ENCODE data around the gene ATF7.

Gene ATF7

DNA sequence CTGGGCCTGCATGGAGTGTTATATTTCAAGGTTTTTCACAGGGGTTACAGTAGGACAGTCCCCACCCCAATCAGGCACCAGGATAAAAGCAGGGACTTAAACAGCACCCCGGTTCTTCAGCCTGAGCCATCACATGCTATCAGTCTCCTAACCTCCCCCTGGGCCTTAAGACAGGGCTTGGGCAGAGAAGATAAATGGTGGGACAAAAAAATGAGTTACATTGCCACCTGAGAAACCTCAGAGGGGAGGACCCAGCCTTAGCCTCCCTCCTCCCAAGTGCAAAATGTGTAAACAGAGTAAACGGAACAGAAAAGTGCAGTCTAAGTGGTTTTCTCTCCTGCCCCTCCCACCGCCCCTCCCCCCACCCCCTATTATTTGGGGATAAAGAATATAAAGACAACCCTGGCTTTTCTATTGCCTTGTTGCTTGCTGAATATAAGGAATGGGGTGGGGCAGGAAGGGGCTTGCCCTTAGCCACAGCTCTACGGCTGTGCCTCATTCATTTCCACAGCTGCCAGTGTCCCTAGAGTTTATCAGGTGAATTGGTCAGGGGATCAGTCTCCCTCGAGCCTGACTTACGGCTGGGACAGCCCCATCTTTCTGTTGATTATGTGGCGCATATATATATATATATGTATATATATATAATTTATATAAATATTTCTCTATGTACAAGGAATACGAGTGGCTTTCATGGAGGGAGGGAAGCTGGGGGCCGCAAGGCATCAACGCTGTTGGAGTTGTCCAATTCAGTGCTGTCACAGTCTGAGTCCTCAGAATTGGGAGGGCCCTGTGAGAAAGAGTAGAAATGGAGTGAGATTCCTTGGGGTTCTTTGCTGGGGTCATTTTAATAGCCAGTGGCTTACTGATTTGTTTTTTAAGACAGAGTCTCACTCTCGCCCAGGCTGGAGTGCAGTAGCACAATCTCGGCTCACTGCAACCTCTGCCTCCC, 145.4 kb downstream of the ATF7 start:
- DNase-seq: no peak

DNA sequence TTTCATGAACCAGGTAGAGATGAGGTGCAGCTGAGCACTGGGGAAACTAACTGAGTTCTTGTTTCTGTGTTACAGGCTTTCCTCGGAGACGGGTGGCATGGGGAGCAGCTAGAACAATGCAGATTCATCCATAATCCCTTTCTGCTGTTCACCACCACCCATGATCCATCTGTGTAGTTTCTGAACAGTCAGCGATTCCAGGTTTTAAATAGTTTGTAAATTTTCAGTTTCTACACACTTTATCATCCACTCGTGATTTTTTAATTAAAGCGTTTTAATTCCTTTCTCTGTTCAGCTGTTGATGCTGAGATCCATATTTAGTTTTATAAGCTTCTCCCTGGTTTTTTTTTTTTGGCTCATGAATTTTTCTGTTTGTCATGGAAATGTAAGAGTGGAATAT, 146.9 kb downstream of the ATF7 start:
- no peak for DNase-seq

DNA sequence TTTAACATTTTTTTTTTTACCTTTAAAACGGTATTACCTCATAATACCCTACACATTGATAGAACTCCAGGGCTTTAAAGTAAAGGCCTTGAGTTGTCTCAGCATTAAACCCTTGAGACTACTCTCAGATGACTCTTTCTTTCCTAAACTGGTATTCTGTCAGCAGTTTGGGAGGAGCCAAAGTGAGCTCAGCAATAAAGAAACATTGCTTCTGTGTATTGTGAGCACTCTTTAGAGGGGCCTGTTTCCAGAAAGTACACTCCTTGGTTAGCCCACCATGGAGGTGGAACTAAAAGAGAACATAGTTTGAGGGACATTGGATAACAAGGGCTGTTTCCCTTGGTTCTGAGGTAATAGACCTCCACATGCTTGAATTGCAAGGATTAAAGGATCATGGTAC, 147.3 kb downstream of the ATF7 start:
- DNase-seq: no peak

DNA sequence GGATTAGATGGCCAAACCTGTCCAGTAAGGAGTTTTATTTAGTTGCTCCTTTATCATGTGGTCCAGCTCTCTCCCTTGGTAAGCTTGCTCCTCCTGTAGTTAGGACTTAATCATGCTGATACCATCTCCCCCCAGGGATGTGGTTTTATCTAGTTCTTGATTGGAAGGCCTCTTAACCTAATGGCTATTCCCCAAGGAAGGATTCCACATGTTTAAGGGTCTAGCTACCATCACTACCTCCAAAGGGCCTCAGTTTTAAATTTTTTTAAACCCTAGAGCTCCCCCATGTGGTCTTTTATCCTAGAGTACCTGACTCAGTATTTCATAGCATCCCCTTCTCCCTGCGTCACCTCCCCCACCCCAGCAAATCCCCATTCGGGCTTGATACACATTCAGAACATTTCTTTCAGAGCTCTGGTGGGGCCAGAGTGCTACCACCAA, 149.4 kb downstream of the ATF7 start:
- no peak for DNase-seq

DNA sequence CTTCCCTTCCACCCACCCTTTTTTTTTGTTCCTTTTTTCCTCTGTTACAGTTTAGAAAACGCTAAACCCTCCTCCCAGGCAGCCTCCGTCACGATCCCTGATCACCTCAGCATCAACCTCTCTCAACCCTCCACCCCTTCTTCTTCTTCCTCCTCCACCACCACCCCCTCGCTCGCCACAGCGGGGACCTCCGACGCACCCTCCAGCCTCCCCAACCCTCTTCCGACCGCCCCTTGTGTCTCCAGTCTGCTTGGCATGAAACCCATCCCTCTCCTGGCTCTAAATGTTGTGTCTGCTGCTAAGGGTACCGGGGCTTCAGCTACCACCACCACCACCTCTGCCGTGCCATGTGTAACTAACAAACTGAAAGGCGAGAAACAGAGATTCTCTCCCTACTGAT, 151.4 kb downstream of the ATF7 start:
- no peak for DNase-seq

DNA sequence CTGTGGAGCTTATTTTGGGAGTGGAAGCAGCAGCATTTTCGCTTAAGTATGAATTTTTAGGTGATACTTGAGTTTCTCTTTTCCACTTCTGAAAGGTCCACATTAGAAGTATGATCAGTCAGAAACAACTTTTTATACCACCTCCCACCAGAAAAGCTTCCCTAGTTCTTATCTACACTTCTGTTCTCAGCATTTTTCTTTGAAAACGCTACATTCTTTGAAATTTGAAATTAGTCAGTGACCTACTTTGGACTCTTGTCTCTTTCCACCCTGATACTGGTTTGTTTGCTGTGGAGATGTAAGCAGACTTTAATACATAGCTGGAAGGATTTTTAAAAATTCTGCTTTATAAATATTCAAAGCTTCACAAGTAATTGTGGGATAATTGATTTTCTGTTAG, 152.1 kb downstream of the ATF7 start:
- DNase-seq: no peak

DNA sequence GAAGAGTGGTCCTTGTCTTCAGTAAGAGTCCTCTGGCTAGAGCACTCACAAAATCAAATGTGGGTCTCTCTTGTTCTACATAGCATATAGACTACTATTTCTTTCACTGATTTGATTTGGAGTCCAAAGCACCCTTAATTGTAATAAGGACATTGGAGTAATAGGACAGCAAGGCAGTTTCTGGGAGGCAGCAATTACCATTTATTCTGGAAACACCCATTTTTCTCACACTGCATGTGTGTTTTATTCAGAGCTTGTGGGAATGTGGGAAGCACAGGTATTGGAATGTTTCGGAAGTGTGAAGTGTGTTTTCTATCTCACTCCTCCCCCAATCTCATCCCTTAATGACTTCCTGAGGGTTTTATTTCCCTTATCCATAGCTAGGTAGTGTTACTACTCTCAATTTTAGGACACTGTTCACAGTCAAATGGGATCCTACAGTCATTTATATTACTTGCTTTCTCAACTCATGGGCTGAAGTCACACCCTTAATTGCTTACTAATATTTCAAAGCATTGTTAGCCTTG, 154.1 kb downstream of the ATF7 start:
- DNase-seq: no peak

DNA sequence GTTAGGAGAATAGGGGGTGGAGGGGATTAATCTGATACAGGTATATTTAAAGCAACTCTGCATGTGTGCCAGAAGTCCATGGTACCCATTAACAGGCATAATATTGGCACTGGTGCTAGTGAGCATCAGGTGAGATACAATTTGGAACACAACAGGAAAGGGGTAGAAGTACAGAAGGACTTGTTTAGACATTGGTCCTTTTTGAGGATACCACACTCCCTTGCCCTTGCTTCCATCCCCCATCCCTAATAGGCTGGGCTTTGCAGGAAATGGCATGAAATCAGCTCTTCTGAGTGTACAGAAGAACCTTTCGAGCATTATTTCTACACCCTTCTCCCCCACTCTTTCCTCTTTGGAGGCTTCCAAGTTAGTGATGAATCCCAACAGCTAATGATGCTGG, 157.9 kb downstream of the ATF7 start:
- DNase-seq: no peak

DNA sequence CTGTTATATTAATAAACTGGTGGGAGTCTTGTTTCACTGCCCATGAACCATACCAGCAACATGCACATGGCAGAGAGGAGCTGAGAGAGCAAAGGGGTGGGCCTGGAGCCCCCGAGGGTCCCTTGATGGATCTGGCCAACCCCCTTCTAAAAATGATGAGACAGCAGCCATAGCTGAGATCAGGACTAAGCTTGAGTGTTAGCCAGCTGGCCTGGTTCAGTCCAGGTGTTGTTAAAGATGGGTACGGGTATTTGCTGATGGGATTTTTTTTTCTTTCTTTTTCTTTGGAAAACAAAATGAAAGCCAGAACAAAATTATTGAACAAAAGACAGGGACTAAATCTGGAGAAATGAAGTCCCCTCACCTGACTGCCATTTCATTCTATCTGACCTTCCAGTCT, 158.3 kb downstream of the ATF7 start:
- DNase-seq: no peak

DNA sequence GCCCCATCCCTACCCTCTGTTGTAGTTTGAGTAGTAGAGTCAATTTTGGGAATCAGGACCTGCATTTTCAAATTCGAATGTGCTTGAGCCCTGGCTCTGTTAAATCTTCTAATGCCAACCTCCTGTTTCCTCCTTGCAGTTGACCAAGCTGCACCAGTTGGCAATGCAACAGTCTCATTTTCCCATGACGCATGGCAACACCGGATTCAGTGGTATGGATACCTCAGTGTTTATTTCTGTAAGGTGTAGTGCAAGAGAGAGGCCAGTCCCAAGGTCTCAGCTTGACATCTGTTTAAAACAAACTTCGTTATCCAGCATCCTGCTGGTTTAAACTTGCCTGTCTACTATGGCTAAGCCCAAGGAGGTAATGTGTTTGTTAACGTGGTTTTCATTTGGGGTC, 159.1 kb downstream of the ATF7 start:
- DNase-seq: no peak

DNA sequence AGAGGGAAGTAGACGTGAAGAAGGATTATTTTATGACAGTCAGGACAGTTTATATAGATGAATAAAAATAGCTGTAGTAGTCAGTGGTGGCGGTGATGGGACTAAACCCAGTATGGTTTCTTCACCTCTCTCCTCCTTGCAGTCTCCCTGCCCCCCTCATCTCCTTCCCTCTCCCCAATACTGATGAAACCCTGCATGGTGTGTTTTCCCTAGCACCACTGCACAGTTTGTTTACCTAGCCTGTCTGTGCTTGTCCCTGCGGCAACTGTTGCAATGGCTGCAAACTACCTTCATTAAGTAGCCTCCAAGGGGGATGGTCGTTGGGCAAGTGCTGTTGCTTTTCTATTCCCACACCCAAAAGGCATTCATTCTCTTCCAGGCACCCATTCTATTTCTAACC, 159.5 kb downstream of the ATF7 start:
- no peak for DNase-seq

DNA sequence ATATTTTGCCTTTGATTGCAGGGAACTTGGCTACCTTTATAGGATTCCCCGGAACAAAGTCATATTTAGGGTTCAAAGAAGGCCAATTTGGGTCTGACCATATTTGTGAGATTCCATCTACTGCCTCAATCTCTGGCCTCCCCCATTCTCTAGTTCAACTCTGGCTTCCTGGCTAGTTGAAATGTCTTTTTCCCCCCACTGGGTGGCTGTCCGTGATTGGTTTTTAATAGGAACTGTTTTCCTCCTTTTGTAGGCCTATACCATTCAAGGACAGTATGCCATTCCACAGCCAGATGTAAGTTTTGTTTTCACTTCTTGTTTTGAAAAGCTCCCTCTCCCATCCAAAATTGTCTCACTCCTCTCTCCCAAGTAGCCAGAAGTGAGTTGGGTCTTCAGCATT, 160.5 kb downstream of the ATF7 start:
- no peak for DNase-seq

DNA sequence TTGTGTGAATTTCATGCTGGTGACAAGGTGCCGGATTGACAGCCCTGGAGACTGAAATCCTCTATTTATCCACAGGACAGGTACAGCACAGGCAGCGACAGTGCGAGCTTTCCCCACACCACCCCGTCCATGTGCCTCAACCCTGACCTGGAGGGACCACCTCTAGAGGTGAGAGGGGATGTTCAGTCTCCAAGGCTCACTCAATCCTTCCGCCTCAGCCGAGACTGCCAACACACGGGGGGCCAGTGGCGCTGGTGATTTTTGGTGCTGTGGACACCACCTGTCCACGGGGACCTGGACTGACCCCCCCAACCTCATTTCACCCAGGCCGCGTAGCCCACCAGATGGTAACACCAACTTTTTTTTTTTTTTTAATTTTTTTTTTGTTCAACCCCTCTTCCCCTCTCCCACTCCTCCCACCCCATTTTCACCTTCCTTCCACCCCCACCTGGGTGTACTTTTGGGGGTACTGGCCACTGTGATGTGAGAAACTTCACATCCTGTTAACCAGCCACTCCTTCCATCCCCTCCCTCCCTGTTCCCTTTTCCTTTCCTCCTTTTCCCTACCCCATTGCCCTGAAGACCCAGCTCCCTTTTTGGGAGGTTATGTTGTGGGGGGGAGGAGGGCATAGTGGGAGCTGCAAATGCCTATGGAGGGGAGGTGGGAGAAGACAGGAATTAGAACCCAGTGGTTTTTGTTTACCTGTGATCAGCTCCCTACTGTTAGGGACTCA, 161.3 kb downstream of the ATF7 start:
- DNase-seq: no peak

DNA sequence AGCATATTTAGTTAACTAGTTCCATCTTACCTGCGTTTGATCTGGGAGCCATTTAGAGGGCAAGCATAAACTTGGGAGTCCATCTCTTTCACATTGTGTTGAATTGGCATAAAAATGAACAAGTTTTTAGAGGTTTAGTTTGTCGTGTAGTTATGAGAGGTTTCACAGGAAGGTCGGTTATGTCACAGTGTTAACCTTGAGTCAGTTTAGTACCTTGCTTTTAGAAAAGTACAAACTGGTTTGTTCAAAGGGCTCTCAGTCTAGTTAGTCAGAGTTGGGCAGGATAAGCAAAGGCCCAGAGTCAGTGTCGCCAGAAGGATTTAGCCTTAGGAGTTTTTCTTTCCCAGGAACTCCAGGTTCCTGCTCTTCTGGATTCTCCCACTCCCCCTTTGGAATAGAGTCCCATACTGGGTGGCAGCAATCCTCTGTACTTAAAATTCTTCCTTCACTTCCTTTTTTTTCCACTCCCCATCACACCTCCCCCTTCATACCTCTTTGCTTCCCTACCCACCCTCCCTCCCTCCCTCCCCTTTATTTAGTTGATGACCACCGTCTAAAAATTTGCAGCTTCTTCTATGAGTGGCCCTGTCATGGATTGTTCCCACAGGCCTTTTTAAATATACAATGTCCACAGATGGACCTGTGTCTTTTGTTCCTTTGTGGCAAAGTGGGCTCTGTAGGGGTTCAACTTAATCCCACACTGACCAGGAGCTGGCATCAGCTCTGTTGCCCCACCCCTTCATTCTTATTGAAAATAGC, 162.2 kb downstream of the ATF7 start:
- DNase-seq: no peak

DNA sequence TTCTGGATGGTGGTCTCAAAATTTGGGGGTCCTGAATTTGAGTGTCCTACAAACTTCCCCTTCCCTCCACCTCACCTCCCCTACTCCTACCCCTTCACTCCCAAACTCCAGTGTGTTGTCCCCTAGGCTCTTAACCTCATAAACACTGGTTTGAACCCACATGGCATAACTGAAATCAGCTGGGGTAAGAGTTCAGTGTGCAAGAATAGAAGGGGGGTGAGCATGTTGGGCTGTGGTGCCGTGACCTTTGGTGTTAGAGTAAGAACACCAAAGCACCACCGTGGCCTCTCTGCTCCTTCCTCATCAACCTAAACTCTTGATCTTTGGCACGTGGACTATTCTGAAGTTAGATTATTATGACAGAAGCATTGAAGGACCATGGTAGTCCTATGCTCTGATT, 163.2 kb downstream of the ATF7 start:
- no peak for DNase-seq

DNA sequence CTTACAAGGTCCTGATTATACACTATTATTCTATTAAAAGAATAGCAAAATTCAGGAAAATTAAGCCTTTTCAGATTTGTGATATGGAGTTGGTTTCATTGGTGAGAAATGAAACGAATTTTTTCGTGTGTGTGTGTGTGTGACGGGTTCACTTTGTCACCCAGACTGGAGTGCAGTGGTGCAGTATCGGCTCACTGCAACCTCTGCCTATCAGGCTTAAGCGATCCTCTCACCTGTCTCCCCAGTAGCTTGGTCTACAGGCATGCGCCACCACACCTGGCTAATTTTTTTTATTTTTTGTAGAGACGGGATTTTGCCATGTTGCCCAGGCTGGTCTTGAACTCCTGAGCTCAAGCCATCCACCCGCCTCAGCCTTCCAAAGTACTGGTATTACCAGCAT, 164.6 kb downstream of the ATF7 start:
- no peak for DNase-seq

DNA sequence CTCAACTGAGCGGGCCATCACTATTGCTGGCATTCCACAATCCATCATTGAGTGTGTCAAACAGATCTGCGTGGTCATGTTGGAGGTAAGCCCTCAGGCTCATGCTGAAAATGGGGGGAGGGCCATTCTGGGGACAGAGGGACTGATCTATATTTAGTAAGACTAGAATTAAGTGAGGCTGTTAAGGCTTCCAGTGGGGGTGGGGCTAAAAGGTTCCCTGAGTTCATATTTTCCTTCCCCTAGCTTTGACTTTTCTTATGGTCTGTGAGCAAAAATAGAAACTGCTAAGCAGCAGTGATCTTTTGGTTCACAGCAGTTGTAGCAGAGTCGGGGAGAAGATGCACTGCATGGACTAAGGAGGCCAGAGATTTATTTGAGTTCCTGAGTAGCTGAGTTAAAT, 165.1 kb downstream of the ATF7 start:
- no peak for DNase-seq

DNA sequence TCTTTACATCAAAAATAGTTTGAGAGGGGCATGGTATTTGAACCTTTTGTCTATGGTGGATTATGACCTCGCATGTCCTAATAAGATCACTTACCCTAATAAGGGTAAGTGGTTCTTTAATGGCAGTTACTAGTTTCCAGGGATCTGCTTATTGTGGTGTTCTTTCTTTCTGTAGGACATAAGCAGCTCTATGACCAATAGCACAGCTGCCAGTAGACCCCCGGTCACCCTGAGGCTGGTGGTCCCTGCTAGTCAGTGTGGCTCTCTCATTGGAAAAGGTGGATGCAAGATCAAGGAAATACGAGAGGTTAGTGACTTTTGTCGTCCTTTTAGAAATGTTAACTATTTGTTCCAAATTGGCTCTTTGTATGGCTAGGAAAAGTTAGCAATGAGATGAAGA, 167.1 kb downstream of the ATF7 start:
- no peak for DNase-seq
